Endodermal cell (in vitro differentiated cells): ENCODE data around the gene FARP1. TPM values are rescaled to one million over a fixed set of nuclear protein-coding genes. Genes with fewer than 3 reads are reported as not detected.

Experiments
- DNase-seq: peaks from one replicate; pipeline ENCODE4 v3.0.0-alpha.2; 2017
- H3K27ac ChIP-seq: 2 replicates; pipeline ENCODE4 v1.5.1; 2013; ENCODE audit warnings: mild to moderate bottlenecking, low read depth, low read length, moderate library complexity
- H3K27me3 ChIP-seq: 2 replicates; pipeline ENCODE4 v1.6.1; 2013; ENCODE audit warnings: mild to moderate bottlenecking, low read length, moderate library complexity; ENCODE audit not compliant: insufficient read depth, control insufficient read depth, poor library complexity, severe bottlenecking
- H3K36me3 ChIP-seq: 2 replicates; pipeline ENCODE4 v1.7.0; 2013; ENCODE audit warnings: mild to moderate bottlenecking, low read length, moderate library complexity; ENCODE audit not compliant: control insufficient read depth, insufficient read depth
- H3K4me1 ChIP-seq: one replicate; pipeline ENCODE4 v1.7.0; 2013; ENCODE audit warnings: low read length; ENCODE audit not compliant: control insufficient read depth, insufficient read depth
- H3K4me3 ChIP-seq: 2 replicates; pipeline ENCODE4 v1.5.1; 2013; ENCODE audit warnings: mild to moderate bottlenecking, low read length, moderate library complexity
- H3K9ac ChIP-seq: 2 replicates; pipeline ENCODE4 v1.6.1; 2013; ENCODE audit warnings: mild to moderate bottlenecking, low read length, moderate library complexity; ENCODE audit not compliant: poor library complexity, severe bottlenecking; ENCODE audit errors: extremely low read depth
- H3K9me3 ChIP-seq: 2 replicates; pipeline ENCODE4 v1.6.1; 2013; ENCODE audit warnings: mild to moderate bottlenecking, low read length, moderate library complexity; ENCODE audit not compliant: control insufficient read depth
- H3K27ac Mint-ChIP-seq: 2 replicates; pipeline ENCODE4 v1.8.0; 2020; ENCODE audit warnings: mixed read lengths
- H3K27me3 Mint-ChIP-seq: 2 replicates; pipeline ENCODE4 v1.8.0; 2021; ENCODE audit warnings: mild to moderate bottlenecking, mixed read lengths; ENCODE audit not compliant: insufficient read depth
- H3K36me3 Mint-ChIP-seq: 2 replicates; pipeline ENCODE4 v1.8.0; 2020; ENCODE audit warnings: low read depth, mixed read lengths
- H3K4me1 Mint-ChIP-seq: 2 replicates; pipeline ENCODE4 v1.8.0; 2020; ENCODE audit warnings: mixed read lengths
- H3K4me3 Mint-ChIP-seq: 2 replicates; pipeline ENCODE4 v1.8.0; 2020; ENCODE audit warnings: mild to moderate bottlenecking, moderate library complexity, mixed read lengths
- H3K9me3 Mint-ChIP-seq: 2 replicates; pipeline ENCODE4 v1.8.0; 2020; ENCODE audit warnings: mild to moderate bottlenecking, mixed read lengths
- CTCF ChIP-seq: fragments of 200-600 bp; sonication (generic); conservative IDR thresholded peaks from 2 replicates; pipeline ENCODE4 v1.5.0; 2021; ENCODE audit warnings: antibody characterized with exemption, mild to moderate bottlenecking
- WGBS, 2 experiments: methylation state at CpG; one replicate each; pipeline versions ENCODE4 v1.1.5 to v1.1.7; 2013; ENCODE audit warnings: missing lambda C conversion rate in 2 of 2, mixed read lengths in 1 of 2; ENCODE audit not compliant: insufficient coverage in 1 of 2, insufficient read length in 1 of 2; 5-methylcytosine and 5-hydroxymethylcytosine counted together
- total RNA-seq, 2 donors: library from RNA; stranded (reverse); fragmentation: NEBNext Ultra II Directional in 1 of 2; extraction: Animal tissue kit (Norgen Biotek cat#: 25700) in 1 of 2; gene quantifications; 2 replicates in 1 of 2; 3 replicates in 1 of 2; pipeline ENCODE4 v1.2.1, GENCODE V29; 2021

The FARP1 gene
- total RNA-seq, 2 donors from 2014 or later: 237 to 319 TPM

GRCh38 chr13:98176777-98177608 is 34.1 kb downstream of the FARP1 start, which contains the start of gene RNF113B:
TSS of gene RNF113B (minus strand) at chr13:98177269. CDS start at chr13:98177236, 33 bp downstream.
- H3K27ac Mint-ChIP-seq: no peak within 1 kb of the TSS
- Histone ChIP-seq H3K9me3 (no peaks in the 10 kb centered on the region), H3K27ac (no peak within 1 kb of the TSS), H3K4me1 (peaks cover 24% of the 10 kb centered on the region), H3K4me3 (no peak within 1 kb of the TSS), H3K27me3 (no peaks in the 10 kb centered on the region), H3K9ac (no peak within 1 kb of the TSS), H3K36me3 (peaks cover 55% of the 10 kb centered on the region)
- H3K4me1 Mint-ChIP-seq: peaks cover 48% of the 10 kb centered on the region
- no peak for DNase-seq
- H3K27me3 Mint-ChIP-seq: no peaks in the 10 kb centered on the region
- H3K4me3 Mint-ChIP-seq: no peak within 1 kb of the TSS
- peaks cover 39% of the 10 kb centered on the region for H3K36me3 Mint-ChIP-seq
- 94 to 95% methylated on average over 44 to 58 of the region's 58 CpGs for WGBS, 2 experiments
- TF ChIP-seq CTCF: no peak
- no peaks in the 10 kb centered on the region for H3K9me3 Mint-ChIP-seq

GRCh38 chr13:98180092-98180491 is 37.2 kb downstream of the FARP1 start:
- Mint-ChIP-seq H3K4me1 (peaks cover 35% of the 10 kb centered on the region), H3K36me3 (peaks cover 39% of the 10 kb centered on the region), H3K9me3 (no peaks in the 10 kb centered on the region), H3K4me3 (no peak overlapping the region), H3K27me3 (no peaks in the 10 kb centered on the region), H3K27ac (no peak overlapping the region)
- Histone ChIP-seq H3K9me3 (no peaks in the 10 kb centered on the region), H3K36me3 (peaks cover 50% of the 10 kb centered on the region), H3K27ac (no peak overlapping the region), H3K4me3 (no peak overlapping the region), H3K9ac (no peak overlapping the region), H3K27me3 (no peaks in the 10 kb centered on the region), H3K4me1 (no peaks in the 10 kb centered on the region)
- no peak for TF ChIP-seq CTCF
- DNase-seq: no peak
- 98 to 100% methylated on average over 1 to 3 of the region's 3 CpGs for WGBS, 2 experiments

GRCh38 chr13:98181111-98181815 is 38.4 kb downstream of the FARP1 start:
- Histone ChIP-seq H3K27ac (no peak overlapping the region), H3K9ac (no peak overlapping the region), H3K4me1 (no peaks in the 10 kb centered on the region), H3K4me3 (no peak overlapping the region), H3K27me3 (no peaks in the 10 kb centered on the region), H3K9me3 (no peaks in the 10 kb centered on the region), H3K36me3 (peaks cover 47% of the 10 kb centered on the region)
- DNase-seq: no peak
- H3K36me3 Mint-ChIP-seq: peaks cover 41% of the 10 kb centered on the region
- no peaks in the 10 kb centered on the region for H3K9me3 Mint-ChIP-seq
- no peak overlapping the region for H3K27ac Mint-ChIP-seq
- H3K27me3 Mint-ChIP-seq: no peaks in the 10 kb centered on the region
- WGBS, 2 experiments: 94 to 96% methylated on average over 7 of the region's 7 CpGs
- no peak for TF ChIP-seq CTCF
- no peak overlapping the region for H3K4me3 Mint-ChIP-seq
- H3K4me1 Mint-ChIP-seq: peaks cover 29% of the 10 kb centered on the region
